Liver (tissue), 9 donors: ENCODE results near the gene PSMD12. TPM values are rescaled to one million over a fixed set of nuclear protein-coding genes. Genes with fewer than 3 reads are reported as not detected.

ENCODE experiments used
- DNase-seq: peaks from one replicate; pipeline ENCODE4 v3.0.0-alpha.2; 2017; ENCODE audit warnings: low spot score
- H3K27ac ChIP-seq, 2 donors: one replicate each; pipeline ENCODE4 v1.7.0; 2013; ENCODE audit warnings: inconsistent platforms in 2 of 2, low read length in 2 of 2, control low read depth in 1 of 2, low read depth in 1 of 2, mild to moderate bottlenecking in 1 of 2
- H3K27me3 ChIP-seq, 4 donors: one replicate each; pipeline versions ENCODE4 v1.6.1 to v1.7.0; 2013; ENCODE audit warnings: low read length in 3 of 4, inconsistent platforms in 1 of 4, mild to moderate bottlenecking in 1 of 4, moderate library complexity in 1 of 4; ENCODE audit not compliant: control insufficient read depth in 4 of 4, insufficient read depth in 4 of 4
- H3K36me3 ChIP-seq, 4 donors: one replicate each; pipeline versions ENCODE4 v1.6.1 to v1.7.0; 2013; ENCODE audit warnings: low read length in 3 of 4, mild to moderate bottlenecking in 3 of 4, low read depth in 1 of 4, moderate library complexity in 1 of 4; ENCODE audit not compliant: control insufficient read depth in 4 of 4, insufficient read depth in 3 of 4
- H3K4me1 ChIP-seq, 4 donors: one replicate each; pipeline versions ENCODE4 v1.6.1 to v1.7.0; 2013; ENCODE audit warnings: low read length in 3 of 4, mild to moderate bottlenecking in 3 of 4, moderate library complexity in 1 of 4; ENCODE audit not compliant: control insufficient read depth in 4 of 4, insufficient read depth in 4 of 4
- H3K4me3 ChIP-seq, 3 donors: one replicate each; pipeline versions ENCODE4 v1.6.1 to v1.7.0; 2013; ENCODE audit warnings: low read length in 3 of 3, control low read depth in 1 of 3, low read depth in 1 of 3, mild to moderate bottlenecking in 1 of 3
- H3K9ac ChIP-seq, 2 donors: one replicate each; pipeline ENCODE4 v1.7.0; 2013; ENCODE audit warnings: low read length in 2 of 2, mild to moderate bottlenecking in 2 of 2, moderate library complexity in 2 of 2, control low read depth in 1 of 2, low read depth in 1 of 2
- H3K9me3 ChIP-seq, 4 donors: one replicate each; pipeline versions ENCODE4 v1.6.1 to v1.7.0; 2013; ENCODE audit warnings: low read length in 3 of 4; ENCODE audit not compliant: control insufficient read depth in 4 of 4
- CTCF ChIP-seq: fragments of 150-350 bp; IDR thresholded peaks from 2 replicates; pipeline ENCODE4 v1.5.1; 2017; ENCODE audit warnings: improper control_type of control experiment, low read depth, low read length; ENCODE audit not compliant: missing input control
- EGR1 ChIP-seq, 2 donors: IDR thresholded peaks; 2 replicates each; pipeline ENCODE4 v1.6.1; 2016 to 2018; ENCODE audit warnings: antibody characterized with exemption in 2 of 2, low read depth in 2 of 2
- FOXA1 ChIP-seq: IDR thresholded peaks from 2 replicates; pipeline ENCODE4 v1.6.1; 2016; ENCODE audit warnings: antibody characterized with exemption
- FOXA2 ChIP-seq: IDR thresholded peaks from 2 replicates; pipeline ENCODE4 v1.6.1; 2016; ENCODE audit warnings: antibody characterized with exemption
- GABPA ChIP-seq, 2 donors: IDR thresholded peaks in 1 of 2; conservative IDR thresholded peaks in 1 of 2; 2 replicates each; pipeline ENCODE4 v1.6.1; 2016; ENCODE audit warnings: antibody characterized with exemption in 2 of 2, mild to moderate bottlenecking in 1 of 2, moderate library complexity in 1 of 2
- HNF4A ChIP-seq, 2 donors: conservative IDR thresholded peaks; 2 replicates each; pipeline ENCODE4 v1.6.1; 2016; ENCODE audit warnings: antibody characterized with exemption in 2 of 2, mild to moderate bottlenecking in 2 of 2
- HNF4G ChIP-seq: IDR thresholded peaks from 2 replicates; pipeline ENCODE4 v1.6.1; 2016; ENCODE audit warnings: antibody characterized with exemption
- JUND ChIP-seq, 2 donors: IDR thresholded peaks; 2 replicates each; pipeline ENCODE4 v1.6.1; 2016; ENCODE audit warnings: antibody characterized with exemption in 2 of 2
- NR2F2 ChIP-seq: IDR thresholded peaks from 2 replicates; pipeline ENCODE4 v1.6.1; 2016; ENCODE audit warnings: antibody characterized with exemption
- RAD21 ChIP-seq, 2 donors: IDR thresholded peaks; 2 replicates each; pipeline ENCODE4 v1.6.1; 2016; ENCODE audit warnings: antibody characterized with exemption in 2 of 2, mild to moderate bottlenecking in 2 of 2
- RXRA ChIP-seq, 2 donors: IDR thresholded peaks; 2 replicates each; pipeline ENCODE4 v1.6.1; 2017 to 2018; ENCODE audit warnings: antibody characterized with exemption in 2 of 2, mild to moderate bottlenecking in 1 of 2
- SP1 ChIP-seq: IDR thresholded peaks from 2 replicates; pipeline ENCODE4 v1.6.1; 2018; ENCODE audit warnings: antibody characterized with exemption, mild to moderate bottlenecking
- TAF1 ChIP-seq: conservative IDR thresholded peaks from 2 replicates; pipeline ENCODE4 v1.6.1; 2016; ENCODE audit warnings: antibody characterized with exemption, mild to moderate bottlenecking
- YY1 ChIP-seq: IDR thresholded peaks from 2 replicates; pipeline ENCODE4 v1.6.1; 2016; ENCODE audit warnings: antibody characterized with exemption, mild to moderate bottlenecking
- ZBTB33 ChIP-seq: IDR thresholded peaks from 2 replicates; pipeline ENCODE4 v1.6.1; 2016; ENCODE audit warnings: antibody characterized with exemption
- WGBS: extraction: QIAGEN DNeasy Blood & Tissue Kit; methylation state at CpG from one replicate; pipeline ENCODE4 v1.1.7; 2013; 5-methylcytosine and 5-hydroxymethylcytosine counted together
- polyA plus RNA-seq, 2 donors: library from polyadenylated mRNA; stranded (reverse) in 1 of 2; unstranded in 1 of 2; fragments of 200-250 nt in 1 of 2; fragments of >200 nt in 1 of 2; fragmentation: Nextera tagmentation in 1 of 2; extraction: Ambion mirVana in 1 of 2; gene quantifications; one replicate each; pipeline versions ENCODE4 v1.2.1 to v1.2.3, GENCODE V29; 2013 to 2015
- total RNA-seq, 2 donors: library from RNA; depleted of rRNA; stranded (reverse); fragments of >200 nt; gene quantifications; one replicate each; pipeline ENCODE4 v1.2.3, GENCODE V29; 2014
- TF ChIP-seq, protein P1 (sequence below): IDR thresholded peaks from 2 replicates; pipeline ENCODE4 v1.6.1; 2016; ENCODE audit warnings: antibody characterized with exemption, mild to moderate bottlenecking
- TF ChIP-seq, protein P2 (sequence below): IDR thresholded peaks from 2 replicates; pipeline ENCODE4 v1.6.1; 2016; ENCODE audit warnings: antibody characterized with exemption
- TF ChIP-seq, protein P3 (sequence below): IDR thresholded peaks from 2 replicates; pipeline ENCODE4 v1.6.1; 2016; ENCODE audit warnings: antibody characterized with exemption
- donor health status: healthy.
- donor health status: healthy.
- donor health status: healthy.
- donor health status: healthy.
- donor health status: healthy.

Gene PSMD12
- total and polyA plus RNA-seq, 4 donors = 17.3 to 34.0 (median 25.7) TPM

GRCh38 chr17:67294451-67295199 is 71.8 kb downstream of the PSMD12 start:
- no peak overlapping the region for H3K4me3 ChIP-seq
- no peaks in the 10 kb centered on the region for H3K27me3 ChIP-seq
- no peaks in the 10 kb centered on the region for H3K36me3 ChIP-seq
- H3K9me3 ChIP-seq = no peaks in the 10 kb centered on the region
- no peak overlapping the region for H3K27ac ChIP-seq
- DNase-seq = no peak
- no peak for TF ChIP-seq YY1
- no peak for TF ChIP-seq HNF4A (conservative IDR thresholded peaks at IDR 0.05)
- no peak for TF ChIP-seq ZBTB33
- TF ChIP-seq, protein P1, sequence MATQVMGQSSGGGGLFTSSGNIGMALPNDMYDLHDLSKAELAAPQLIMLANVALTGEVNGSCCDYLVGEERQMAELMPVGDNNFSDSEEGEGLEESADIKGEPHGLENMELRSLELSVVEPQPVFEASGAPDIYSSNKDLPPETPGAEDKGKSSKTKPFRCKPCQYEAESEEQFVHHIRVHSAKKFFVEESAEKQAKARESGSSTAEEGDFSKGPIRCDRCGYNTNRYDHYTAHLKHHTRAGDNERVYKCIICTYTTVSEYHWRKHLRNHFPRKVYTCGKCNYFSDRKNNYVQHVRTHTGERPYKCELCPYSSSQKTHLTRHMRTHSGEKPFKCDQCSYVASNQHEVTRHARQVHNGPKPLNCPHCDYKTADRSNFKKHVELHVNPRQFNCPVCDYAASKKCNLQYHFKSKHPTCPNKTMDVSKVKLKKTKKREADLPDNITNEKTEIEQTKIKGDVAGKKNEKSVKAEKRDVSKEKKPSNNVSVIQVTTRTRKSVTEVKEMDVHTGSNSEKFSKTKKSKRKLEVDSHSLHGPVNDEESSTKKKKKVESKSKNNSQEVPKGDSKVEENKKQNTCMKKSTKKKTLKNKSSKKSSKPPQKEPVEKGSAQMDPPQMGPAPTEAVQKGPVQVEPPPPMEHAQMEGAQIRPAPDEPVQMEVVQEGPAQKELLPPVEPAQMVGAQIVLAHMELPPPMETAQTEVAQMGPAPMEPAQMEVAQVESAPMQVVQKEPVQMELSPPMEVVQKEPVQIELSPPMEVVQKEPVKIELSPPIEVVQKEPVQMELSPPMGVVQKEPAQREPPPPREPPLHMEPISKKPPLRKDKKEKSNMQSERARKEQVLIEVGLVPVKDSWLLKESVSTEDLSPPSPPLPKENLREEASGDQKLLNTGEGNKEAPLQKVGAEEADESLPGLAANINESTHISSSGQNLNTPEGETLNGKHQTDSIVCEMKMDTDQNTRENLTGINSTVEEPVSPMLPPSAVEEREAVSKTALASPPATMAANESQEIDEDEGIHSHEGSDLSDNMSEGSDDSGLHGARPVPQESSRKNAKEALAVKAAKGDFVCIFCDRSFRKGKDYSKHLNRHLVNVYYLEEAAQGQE = no peak
- TF ChIP-seq EGR1 (IDR thresholded peaks at IDR 0.05; ENCODE audit: low read depth in 2 of 2) = no peak
- TF ChIP-seq, protein P2, sequence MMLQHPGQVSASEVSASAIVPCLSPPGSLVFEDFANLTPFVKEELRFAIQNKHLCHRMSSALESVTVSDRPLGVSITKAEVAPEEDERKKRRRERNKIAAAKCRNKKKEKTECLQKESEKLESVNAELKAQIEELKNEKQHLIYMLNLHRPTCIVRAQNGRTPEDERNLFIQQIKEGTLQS = no peak
- no peak for TF ChIP-seq SP1
- TF ChIP-seq, protein P3, sequence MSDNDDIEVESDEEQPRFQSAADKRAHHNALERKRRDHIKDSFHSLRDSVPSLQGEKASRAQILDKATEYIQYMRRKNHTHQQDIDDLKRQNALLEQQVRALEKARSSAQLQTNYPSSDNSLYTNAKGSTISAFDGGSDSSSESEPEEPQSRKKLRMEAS = no peak
- TF ChIP-seq FOXA1 = no peak
- TF ChIP-seq JUND (IDR thresholded peaks at IDR 0.05) = no peak
- TF ChIP-seq RXRA (IDR thresholded peaks at IDR 0.05) = no peak
- TF ChIP-seq CTCF = no peak
- TF ChIP-seq RAD21 (IDR thresholded peaks at IDR 0.05) = no peak
- no peak for TF ChIP-seq GABPA (IDR thresholded peaks at IDR 0.05 in 1 of 2, conservative IDR thresholded peaks at IDR 0.05 in 1 of 2)
- no peak for TF ChIP-seq HNF4G
- no peak for TF ChIP-seq NR2F2
- TF ChIP-seq TAF1 = no peak
- no peak for TF ChIP-seq FOXA2
- 95% methylated on average over 44 of the region's 44 CpGs for WGBS
- no peak overlapping the region for H3K9ac ChIP-seq
- H3K4me1 ChIP-seq = peaks cover 0 to 7% (median 1%) of the 10 kb centered on the region in 4 donors
